ENCODE data around the gene FAN1.

FAN1 gene

DNA sequence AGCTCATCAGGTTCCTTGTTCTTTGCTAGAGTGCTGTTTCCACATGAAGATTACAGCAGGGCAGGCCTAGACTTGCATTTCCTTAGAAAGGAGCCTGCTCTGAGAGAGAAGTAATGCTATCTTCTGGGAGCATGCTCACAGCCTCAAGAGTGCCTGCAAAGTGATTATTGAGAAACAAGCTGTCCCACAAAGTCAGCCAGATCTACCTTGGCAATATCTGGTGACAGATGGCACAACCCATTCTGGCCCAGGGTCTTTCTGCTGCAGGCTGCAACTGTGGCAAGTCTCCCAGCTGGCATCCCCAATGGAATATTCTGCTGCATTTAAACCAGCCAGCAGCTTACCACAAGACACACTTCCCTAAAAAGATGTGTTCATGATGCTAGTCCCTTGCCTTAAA is 58.4 kb downstream of the FAN1 start:
- no peak for DNase-seq

DNA sequence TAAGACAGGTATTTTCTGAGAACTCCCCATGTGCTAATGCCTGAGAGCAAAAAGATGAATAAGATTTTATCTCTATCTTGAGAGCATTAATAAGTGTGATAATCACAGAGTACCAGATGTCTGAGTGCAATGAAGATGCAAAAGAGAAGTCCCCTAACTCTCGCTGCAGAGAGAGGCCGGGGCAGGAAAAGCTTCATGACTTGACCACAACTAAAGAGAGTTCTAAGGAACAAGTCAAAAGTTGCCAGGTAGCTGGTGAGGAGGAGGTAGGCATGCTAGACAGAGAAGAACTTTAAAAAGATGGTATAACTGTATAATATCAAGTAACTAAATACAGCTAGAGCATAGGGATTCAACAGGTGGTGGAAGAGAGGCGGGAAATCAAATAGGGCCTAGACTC is 58.9 kb downstream of the FAN1 start:
- no peak for DNase-seq

DNA sequence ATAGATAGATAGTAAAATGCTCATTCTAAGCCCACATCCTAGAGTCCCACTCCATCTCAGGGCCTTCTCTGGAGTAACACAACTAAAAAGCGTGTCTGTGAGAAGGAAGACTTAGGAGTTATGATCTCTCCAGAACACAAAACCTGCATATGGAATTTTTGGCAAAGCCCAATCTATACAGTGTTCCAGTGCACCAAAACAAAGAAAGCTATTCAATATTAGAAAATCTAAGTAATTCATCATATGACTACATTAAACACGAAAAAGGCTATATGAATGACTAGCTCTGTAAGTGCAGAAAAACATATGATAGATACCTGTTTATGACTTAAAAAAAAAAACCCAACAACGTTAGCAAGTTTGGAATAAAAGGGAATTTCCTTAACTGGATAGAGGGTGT is 60.0 kb downstream of the FAN1 start:
- no peak for DNase-seq

DNA sequence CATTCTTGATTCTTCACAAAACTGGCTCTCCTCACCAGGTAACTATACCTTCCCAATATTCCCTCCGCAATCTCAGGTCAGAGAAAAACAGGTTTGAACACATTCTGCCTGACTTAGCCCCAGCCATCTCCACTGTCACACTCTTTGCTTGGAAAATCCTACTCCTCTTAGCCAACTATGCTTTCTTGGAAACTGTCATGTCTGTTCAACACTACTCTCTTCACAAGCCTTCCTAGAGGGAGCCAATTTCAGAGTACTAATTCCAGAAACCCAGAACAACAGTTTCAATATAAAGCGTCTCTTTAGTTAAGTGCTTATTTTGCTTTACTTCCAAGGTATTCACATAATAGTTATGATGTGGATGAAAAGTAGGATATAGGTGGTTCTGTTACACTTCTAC is 66.0 kb downstream of the FAN1 start:
- no peak for DNase-seq

DNA sequence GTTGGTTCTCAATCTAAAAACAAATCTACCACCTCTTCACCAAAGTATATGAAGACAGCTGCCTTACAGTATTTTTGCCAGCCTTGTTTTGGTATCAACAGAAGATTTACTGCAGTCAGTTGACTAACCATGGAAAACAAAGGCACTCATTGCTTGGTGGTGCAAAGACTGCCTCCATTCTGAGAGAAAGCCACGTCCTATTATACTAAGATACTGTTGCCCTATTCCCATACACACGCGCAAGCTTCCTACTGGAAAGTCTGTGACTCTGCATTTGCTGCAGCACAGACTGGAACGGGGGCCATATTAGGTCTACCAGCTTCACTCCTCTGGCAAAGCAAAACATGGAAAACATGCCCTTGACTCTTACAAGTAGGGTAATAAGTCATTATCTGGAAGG is 69.7 kb downstream of the FAN1 start:
- DNase-seq, result no peak

DNA sequence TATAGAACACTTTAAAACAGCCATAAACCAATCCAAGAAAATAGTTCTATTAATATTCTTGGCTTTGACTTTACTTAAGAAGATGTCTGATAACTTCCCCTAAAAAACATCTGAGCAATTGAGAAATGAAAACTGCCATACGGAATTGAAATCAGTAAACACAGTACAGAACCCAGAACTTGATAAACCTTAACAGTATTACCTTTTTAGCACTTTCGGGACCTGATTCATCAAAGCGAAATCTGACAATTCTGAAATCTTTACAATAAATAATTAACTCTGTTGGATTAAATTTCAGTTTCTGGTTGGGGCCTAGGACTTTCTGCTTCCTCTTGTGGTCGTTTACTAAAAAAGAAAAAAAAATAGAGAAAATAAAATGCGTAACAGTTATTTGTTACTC is 70.4 kb downstream of the FAN1 start:
- DNase-seq, result no peak

DNA sequence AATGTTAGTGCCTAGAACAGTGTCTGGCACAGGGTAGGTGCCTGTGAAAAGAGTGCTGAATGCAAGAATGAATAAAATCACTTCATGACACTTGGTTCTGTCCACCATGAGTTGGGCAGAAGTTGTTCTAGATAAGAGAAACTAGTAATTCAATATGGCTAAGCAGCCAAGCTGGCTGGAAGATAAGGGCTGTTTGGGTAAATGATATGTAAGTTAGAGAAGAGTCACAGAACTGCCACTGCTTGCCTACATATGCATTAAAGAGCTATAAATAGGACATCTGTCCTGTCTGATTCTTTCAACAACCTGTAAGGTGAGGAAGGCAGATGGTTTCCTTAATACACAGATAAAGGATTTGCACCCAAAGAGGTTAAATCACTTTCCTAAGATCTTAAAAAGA is 74.6 kb downstream of the FAN1 start:
- DNase-seq, result no peak

DNA sequence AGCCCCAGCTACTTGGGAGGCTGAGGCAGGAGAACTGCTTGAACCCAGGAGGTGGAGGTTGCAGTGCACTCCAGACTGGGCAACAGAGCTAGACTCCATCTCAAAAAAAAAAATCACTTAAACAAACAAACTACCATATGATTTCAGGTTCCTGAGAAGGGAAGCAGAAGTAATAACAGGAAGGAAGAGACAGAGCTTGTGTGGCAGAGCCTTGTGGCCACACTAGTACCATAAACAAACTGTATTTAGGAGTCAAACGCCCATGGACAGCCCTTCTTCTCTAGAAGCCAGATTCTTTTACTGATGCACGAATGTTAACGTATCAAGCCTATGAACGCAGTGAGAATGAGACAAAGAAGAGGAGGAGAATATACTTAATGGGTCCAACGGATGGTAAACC is 75.7 kb downstream of the FAN1 start:
- no peak for DNase-seq

DNA sequence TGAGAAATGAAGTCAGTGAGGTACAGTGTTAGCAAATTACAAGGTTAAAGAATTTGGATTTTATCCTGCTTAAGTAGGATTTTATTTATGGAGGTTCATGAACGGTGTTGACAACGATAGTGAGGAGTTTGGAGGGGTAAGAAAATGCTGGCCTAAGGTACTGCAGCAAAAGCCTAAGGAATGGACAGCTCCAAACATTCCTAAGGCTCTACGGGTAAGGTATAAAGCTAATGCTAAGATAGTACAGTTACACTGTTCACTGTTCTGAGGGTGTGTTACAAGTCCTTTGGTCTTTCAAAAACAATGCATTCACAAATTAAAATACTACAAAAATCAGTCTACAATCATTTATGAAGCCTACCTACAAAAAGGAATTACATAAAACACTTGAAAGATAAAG is 80.4 kb downstream of the FAN1 start:
- DNase-seq, result no peak

DNA sequence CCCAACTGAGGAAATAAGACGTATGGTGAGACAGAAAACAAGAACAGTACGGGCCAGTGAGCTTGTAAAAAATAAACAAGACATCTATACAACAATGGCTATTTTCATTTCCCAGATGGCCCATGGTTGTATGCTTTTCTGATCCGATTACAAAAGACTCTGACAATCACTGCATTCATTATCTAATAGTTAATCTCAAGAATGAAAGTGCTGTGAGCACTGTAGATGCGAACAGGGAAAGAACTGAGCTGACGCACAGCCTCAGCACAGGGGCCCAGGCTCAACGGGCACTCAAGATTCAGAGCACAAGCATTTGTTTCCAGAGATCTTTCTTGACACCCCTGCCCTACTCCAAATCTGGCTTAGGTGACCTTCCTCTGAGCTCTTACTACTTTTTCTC is 80.8 kb downstream of the FAN1 start:
- DNase-seq, result no peak

DNA sequence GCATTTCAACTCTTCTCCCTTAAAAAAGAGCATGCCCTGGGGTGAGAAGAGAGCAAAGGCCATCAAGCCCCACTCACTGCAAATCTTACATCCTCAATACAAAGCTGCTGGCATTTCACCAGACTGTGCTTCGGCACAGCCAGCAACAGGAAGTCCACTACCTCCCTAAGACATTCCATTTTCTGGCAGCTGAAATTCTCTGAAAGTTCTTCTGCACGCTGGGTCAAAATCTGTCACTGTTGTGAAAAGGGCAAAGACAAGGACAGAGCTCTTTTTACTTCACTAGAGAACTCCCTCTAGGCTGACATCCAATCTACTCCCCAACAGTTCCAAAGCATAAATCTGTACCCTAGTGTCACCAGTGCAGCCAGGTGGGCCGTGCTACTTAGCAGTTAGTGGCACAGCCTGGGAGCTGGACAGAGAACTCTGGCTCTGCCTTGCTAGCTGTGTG is 81.4 kb downstream of the FAN1 start:
- no peak for DNase-seq

DNA sequence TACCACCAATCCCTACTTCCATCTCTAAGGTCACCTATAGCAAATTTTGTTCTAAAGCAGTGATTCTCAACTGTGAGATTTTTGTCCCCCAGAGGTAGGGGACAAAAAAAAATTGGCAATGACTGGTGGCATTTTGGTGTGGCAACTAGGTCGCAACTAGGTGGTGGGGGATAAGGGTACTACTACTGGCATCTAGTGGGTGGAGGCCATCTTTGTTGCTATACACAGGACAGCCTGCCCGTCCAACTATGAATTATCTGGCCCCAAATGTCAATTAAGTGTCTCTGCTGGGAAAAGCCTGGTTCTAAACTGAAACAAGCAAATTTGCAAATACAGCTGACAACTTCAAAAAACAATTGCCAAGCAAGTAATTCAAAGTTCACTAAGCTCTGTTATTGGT is 86.3 kb downstream of the FAN1 start:
- DNase-seq, result no peak

DNA sequence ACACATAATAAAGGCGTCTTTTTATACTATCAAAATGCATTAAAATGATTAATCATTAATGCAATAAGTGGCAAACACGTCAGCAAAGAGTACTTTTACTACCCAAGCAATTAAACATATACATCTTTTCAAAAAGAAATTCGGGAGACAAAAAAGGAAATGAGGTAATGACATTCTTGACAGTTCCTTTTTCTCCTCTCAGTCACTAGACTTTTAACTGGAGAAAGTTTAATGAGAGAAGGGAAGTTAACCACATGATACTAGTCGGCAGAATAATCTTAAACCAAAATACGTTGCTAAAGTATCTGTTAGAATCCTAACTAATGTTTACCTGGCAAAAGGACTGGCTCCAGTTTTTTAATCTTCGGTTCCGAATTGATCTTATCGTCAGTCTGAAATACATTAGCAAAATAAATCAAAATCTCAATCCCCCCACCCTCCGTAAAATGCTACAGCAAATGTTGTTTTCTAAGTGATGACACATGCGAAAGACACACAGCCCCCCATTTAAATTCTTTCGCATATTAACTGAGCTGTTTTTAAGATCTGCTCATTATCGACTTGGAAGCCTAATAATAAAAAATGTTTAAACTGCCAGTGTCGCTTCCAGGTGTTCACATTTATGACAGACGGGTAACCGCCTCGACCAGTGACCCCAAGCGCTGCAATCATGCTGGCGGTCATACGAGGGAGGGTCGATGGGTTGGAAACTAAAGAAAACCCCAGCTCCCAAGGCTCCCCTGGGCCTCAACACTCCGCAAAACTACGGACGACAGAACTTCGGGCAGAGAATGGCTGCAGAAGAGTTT is 86.9 kb downstream of the FAN1 start:
- no peak for DNase-seq

DNA sequence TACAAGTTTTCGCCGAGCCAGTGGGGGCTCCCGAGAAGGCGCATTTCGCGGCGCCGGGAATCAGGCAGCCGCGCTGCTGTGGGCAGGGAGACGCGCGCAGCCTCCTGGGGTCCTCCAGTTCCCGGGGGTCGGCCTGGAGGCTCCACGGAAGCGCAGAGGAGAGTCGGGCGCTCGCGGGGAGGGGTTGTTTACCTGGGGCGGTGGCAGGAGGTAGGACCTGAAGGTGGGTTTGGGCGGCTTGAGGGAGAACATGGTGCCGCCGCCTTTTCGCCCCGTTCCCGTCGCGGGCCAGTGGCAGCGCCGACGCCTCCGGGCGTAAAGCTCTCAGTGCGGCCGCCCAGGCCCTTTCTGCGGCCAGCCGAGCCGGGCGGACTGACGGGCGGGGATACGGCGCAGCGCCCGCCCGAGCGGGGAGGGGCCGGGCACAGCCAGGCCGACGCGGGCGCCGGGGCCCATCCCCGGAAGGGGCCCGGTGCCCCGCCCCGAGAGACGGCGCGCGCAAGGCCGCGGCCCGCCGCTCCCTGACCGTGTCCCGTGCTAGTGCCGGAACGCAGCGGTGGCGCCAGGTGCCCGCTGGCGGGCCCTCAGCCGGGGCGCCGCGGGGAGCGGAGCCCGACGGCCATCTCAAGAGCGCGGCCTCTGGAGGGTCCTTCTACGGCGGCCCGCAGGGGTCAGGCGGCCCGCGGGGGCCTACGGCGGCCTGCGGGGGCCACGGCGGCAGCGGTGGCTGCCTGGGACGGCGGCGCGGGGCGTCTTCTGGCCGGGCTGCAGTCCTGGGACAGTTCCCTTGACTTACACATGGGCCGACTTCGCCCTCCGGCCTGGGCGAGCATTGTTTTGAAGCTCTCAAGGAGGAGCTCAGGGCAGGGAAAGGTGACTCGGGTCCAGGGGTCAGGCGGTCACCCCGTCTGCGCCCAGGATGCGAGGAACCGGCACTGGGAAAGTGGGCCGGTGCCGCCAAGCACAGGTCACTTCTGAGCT is 87.8 kb downstream of the FAN1 start, which contains the start of gene MTMR10:
TSS of gene MTMR10 (minus strand) at position 374 of the 981 bp plus-strand sequence. CDS start at position 252, 122 bp downstream.
- DNase-seq, result peak; percentile 75 to 81

DNA sequence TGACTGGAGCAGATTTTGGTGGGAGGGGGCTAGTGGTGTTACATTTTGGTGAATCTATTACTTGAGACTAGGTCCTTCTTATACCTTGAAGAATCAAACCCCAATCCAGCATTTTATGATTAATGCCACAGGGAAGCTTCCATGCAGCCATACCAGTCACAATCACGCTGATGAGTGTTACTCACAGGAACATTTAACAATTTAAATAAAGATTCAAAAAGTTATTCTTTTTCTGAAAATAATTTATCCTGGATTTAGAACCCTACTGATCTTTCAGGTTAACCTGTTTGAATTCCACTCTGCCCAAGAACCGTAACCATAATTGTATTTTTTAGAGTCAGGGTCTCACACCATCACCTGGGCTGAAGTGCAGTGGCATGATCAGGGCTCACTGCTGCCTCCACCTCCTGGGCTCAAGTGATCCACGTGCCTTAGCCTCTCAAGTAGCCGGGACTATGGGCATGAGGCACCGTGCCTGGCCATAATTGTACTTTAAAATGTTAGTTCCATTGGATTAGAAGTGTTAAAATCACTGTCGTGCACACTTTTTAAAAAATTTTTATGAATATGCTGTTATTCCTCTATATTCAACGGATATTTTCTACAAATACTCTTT is 88.6 kb downstream of the FAN1 start:
- DNase-seq, result no peak

Data from CD4-positive, alpha-beta T cell treated with Interferon alpha-2 for 1 hour (primary cell).